Kidney (tissue), 14 donors: ENCODE measurements around the gene ADGRD1. TPM values are rescaled to one million over a fixed set of nuclear protein-coding genes. Genes with fewer than 3 reads are reported as not detected.

ENCODE experiments used
- DNase-seq, 5 donors: peaks; one replicate each; pipeline ENCODE4 v3.0.0-alpha.2; 2013 to 2020
- FAIRE-seq: peaks from 2 replicates; lab custom pipeline; 2012; peaks lifted over from hg19 to GRCh38; lab: Jason Lieb, UNC
- H3K27ac ChIP-seq, 2 donors: one replicate each; pipeline ENCODE4 v1.7.0; 2013; ENCODE audit warnings: low read depth in 2 of 2, low read length in 2 of 2, inconsistent platforms in 1 of 2
- H3K27me3 ChIP-seq: one replicate; pipeline ENCODE4 v1.7.1; 2013; ENCODE audit warnings: low read length, inconsistent platforms; ENCODE audit not compliant: control insufficient read depth, insufficient read depth
- H3K36me3 ChIP-seq, 3 donors: one replicate each; pipeline versions ENCODE4 v1.7.0 to v1.7.1; 2013; ENCODE audit warnings: low read length in 3 of 3, control low read depth in 1 of 3, inconsistent platforms in 1 of 3; ENCODE audit not compliant: insufficient read depth in 3 of 3, control insufficient read depth in 2 of 3
- H3K4me1 ChIP-seq, 3 donors: one replicate each; pipeline versions ENCODE4 v1.7.0 to v1.7.1; 2013; ENCODE audit warnings: low read length in 3 of 3, inconsistent platforms in 1 of 3, low read depth in 1 of 3; ENCODE audit not compliant: control insufficient read depth in 2 of 3, insufficient read depth in 2 of 3
- H3K4me3 ChIP-seq, 3 donors: one replicate each; pipeline versions ENCODE4 v1.7.0 to v1.8.1; 2013; ENCODE audit warnings: low read length in 3 of 3, control low read depth in 1 of 3, inconsistent platforms in 1 of 3
- H3K9ac ChIP-seq, 3 donors: one replicate each; pipeline versions ENCODE4 v1.7.0 to v1.7.1; 2013; ENCODE audit warnings: low read length in 3 of 3, control low read depth in 1 of 3, inconsistent platforms in 1 of 3
- H3K9me3 ChIP-seq, 3 donors: one replicate each; pipeline versions ENCODE4 v1.7.0 to v1.7.1; 2013; ENCODE audit warnings: low read length in 3 of 3, control low read depth in 1 of 3, inconsistent platforms in 1 of 3; ENCODE audit not compliant: control insufficient read depth in 2 of 3, insufficient read depth in 1 of 3
- CTCF ChIP-seq: IDR thresholded peaks from 3 replicates; pipeline ENCODE4 v1.5.1; 2012; ENCODE audit warnings: mild to moderate bottlenecking, moderate library complexity, borderline replicate concordance; ENCODE audit not compliant: insufficient read depth; ENCODE audit errors: extremely low read depth
- intact Hi-C: fragments of 100-400 bp; cut with DNase I; formaldehyde crosslinking; loops from one replicate; pipeline ENCODE4 v1.11.1; 2022
- polyA plus RNA-seq: library from polyadenylated mRNA; stranded (reverse); fragments of 350-450 nt; fragmentation: Illumina TruSeq; extraction: RNeasy Lipid Tissue Mini Kit (QIAGEN cat#74804); gene quantifications from one replicate; pipeline ENCODE4 v1.2.3, GENCODE V29; 2014; ENCODE audit warnings: low read depth, low replicate concordance; ENCODE audit not compliant: insufficient read depth
- total RNA-seq: library from RNA; stranded (reverse); fragmentation: NEBNext Ultra II Directional; extraction: Animal tissue kit (Norgen Biotek cat#: 25700); gene quantifications from one replicate; pipeline ENCODE4 v1.2.1, GENCODE V29; 2021
- donor health status: control.
- donor health status: control.
- donor health status: control.
- donor health status: control.
- donor health status: control.
- donor health status: DM: yes; HTN: yes; CAD: no.
- donor health status: Normal renal cell carcinoma (clear cell type).

The ADGRD1 gene
- total and polyA plus RNA-seq, 2 donors from 2014 or later: 1.7 to 6.7 TPM

DNA sequence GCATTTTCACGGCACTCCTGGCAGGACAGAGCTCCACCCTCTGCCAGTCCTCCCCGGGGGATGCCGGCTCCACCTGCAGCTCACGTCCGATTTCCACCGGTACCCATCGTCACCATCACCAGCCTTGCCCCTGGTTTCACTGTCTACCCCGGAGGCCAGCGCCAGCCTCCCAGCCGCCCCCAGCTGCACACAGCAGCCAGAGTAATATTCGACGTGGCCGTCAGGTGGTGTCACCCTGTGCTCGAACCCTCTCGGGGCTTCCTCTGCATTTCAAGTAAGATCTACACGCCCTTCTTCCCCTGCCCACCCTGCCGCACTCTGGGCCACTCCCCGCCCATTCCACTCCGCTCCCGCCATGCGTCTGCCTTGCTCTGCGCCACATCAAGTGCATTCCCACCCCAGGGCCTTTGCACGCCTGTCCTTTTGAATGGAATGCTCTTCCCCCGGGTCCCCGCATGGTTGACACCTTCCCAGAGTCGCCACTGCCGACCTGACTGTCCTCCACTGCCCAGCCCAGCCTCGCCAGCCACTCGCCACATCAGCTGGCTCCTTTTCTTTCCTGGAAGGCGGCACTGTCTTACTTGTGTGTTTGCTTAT lies 80.3 kb downstream of the ADGRD1 start:
- Histone ChIP-seq H3K27me3 (no peaks in the 10 kb centered on the region), H3K27ac (no peak overlapping the region), H3K4me1 (no peaks in the 10 kb centered on the region), H3K4me3 (no peak overlapping the region), H3K9me3 (no peaks in the 10 kb centered on the region), H3K9ac (no peak overlapping the region), H3K36me3 (no peaks in the 10 kb centered on the region)
- peak in 1 of 5 donors; percentile 59 for DNase-seq
- no peak for FAIRE-seq
- intact Hi-C loops: no loop called here
- no peak for TF ChIP-seq CTCF

DNA sequence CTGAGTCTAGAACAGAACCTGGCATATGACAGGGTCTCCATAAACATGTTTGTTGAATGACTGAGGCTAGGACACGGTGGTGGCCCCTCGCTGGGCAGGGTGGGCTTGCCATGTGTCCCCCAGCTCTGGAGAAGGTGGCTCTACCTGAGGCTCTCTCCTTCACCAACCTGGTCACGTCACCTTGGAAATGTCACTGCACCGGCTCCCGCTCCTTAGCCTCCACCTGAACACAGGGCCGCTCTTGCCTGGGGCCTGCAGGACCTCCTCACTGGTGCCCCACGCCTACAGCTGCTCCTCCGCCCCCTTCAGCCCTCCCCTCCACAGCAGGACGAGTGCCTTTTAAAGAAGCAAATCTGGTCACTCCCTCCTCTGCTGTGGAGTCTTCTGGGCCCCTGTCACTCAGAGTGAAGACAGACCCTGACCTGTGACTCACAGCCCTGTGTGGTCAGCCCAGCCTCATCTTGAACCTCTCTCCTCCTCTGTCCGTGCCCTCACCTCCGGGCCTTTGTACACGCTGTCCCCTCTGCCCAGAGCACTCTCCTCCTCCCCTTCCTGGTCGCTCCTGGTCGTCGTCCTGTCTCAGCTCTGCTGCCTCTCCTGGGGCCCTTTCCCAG lies 81.0 kb downstream of the ADGRD1 start:
- no peak for TF ChIP-seq CTCF
- no peak overlapping the region for H3K27ac ChIP-seq
- H3K9me3 ChIP-seq: no peaks in the 10 kb centered on the region
- no peaks in the 10 kb centered on the region for H3K36me3 ChIP-seq
- DNase-seq (peak in 1 of 5 donors; percentile 62), FAIRE-seq (no peak)
- intact Hi-C loops: no loop called here
- no peak overlapping the region for H3K9ac ChIP-seq
- H3K4me1 ChIP-seq: no peaks in the 10 kb centered on the region
- no peak overlapping the region for H3K4me3 ChIP-seq
- no peaks in the 10 kb centered on the region for H3K27me3 ChIP-seq

DNA sequence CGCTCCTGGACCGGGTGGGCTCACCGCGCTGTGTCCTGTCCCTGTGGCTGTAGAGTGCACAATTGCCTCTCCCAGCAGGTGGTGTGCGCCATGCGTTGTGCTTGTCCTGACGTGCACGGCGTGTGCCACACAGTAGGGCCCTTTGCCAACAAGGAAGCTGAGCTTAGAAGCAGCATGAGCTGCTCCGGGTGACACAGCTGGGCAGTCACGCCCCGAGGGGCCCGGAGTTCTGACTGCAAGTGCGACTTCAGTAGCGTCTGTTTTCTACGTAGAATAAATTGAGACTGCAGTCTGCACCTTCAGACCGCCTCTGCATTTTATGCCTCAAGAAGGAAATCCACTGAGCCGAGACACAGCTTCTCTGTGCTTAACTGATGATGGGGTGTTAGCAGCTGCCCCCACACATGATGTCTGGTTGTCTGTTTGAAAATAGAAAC lies 81.6 kb downstream of the ADGRD1 start:
- H3K9me3 ChIP-seq: no peaks in the 10 kb centered on the region
- FAIRE-seq: no peak
- H3K4me1 ChIP-seq: no peaks in the 10 kb centered on the region
- TF ChIP-seq CTCF: no peak
- no peak overlapping the region for H3K27ac ChIP-seq
- peak in 3 of 5 donors; percentile 46 to 71 (median 65) for DNase-seq
- H3K36me3 ChIP-seq: no peaks in the 10 kb centered on the region
- H3K27me3 ChIP-seq: no peaks in the 10 kb centered on the region
- intact Hi-C loops: no loop called here
- no peak overlapping the region for H3K4me3 ChIP-seq
- no peak overlapping the region for H3K9ac ChIP-seq
